HepG2 (cell line): ENCODE results near the gene WDR18. TPM values are rescaled to one million over a fixed set of nuclear protein-coding genes. Genes with fewer than 3 reads are reported as not detected.
A peak's percentile ranks its signal among the peaks of the same experiment; 100 is the strongest.

Experiments
- HOXA5 ChIP-seq: sonication (generic); formaldehyde crosslinking; IDR thresholded peaks from 2 replicates; pipeline ENCODE4 v1.4.0; 2020; ENCODE audit warnings: missing genetic modification reagents
- POLR2G ChIP-seq: fragments of 200-400 bp; formaldehyde crosslinking; IDR thresholded peaks from 2 replicates; pipeline ENCODE4 v1.6.1; 2018; ENCODE audit warnings: mild to moderate bottlenecking, low read depth, low read length, moderate library complexity
- RAD51 ChIP-seq: fragments of 450-650 bp; IDR thresholded peaks from 2 replicates; pipeline ENCODE4 v1.6.1; 2016; ENCODE audit warnings: borderline replicate concordance
- RNF2 ChIP-seq: fragments of 450-650 bp; conservative IDR thresholded peaks from 2 replicates; pipeline ENCODE4 v1.6.1; 2016; ENCODE audit warnings: low read depth
- ZNF33A ChIP-seq: sonication (generic); formaldehyde crosslinking; IDR thresholded peaks from 2 replicates; pipeline ENCODE4 v1.5.1; 2020; ENCODE audit warnings: missing genetic modification reagents, mild to moderate bottlenecking, moderate library complexity, borderline replicate concordance
- ZNF367 ChIP-seq: sonication (generic); formaldehyde crosslinking; IDR thresholded peaks from 2 replicates; pipeline ENCODE4 v1.4.0; 2020; ENCODE audit warnings: missing genetic modification reagents, borderline replicate concordance
- polyA plus RNA-seq, 8 experiments: library from polyadenylated mRNA; depleted of rRNA in 3 of 8; stranded (reverse) in 7 of 8; unstranded in 1 of 8; fragments of >200 nt; fragmentation: Illumina TruSeq in 4 of 8; extraction: Trizol in 4 of 8; gene quantifications; 2 replicates each; pipeline versions ENCODE4 v1.2.1 to v1.2.3, GENCODE V29; 2011 to 2016; ENCODE audit warnings: low read depth in 4 of 8, missing spikeins in 1 of 8, mixed read lengths in 1 of 8; ENCODE audit not compliant: insufficient read depth in 1 of 8
- total RNA-seq, 5 experiments: library from RNA; depleted of rRNA; stranded (reverse); fragments of >200 nt; fragmentation: Illumina TruSeq; extraction: Trizol; gene quantifications; 2 replicates each; pipeline ENCODE4 v1.2.3, GENCODE V29; 2016; ENCODE audit warnings: low read depth in 1 of 5
- TF ChIP-seq, protein P1 (sequence below): sonication (generic); formaldehyde crosslinking; IDR thresholded peaks from 2 replicates; pipeline ENCODE4 v1.4.0; 2020; ENCODE audit warnings: missing genetic modification reagents, mild to moderate bottlenecking, borderline replicate concordance
- TF ChIP-seq, protein P2 (sequence below): IDR thresholded peaks from 2 replicates; pipeline ENCODE4 v1.6.1; 2016; ENCODE audit warnings: low read depth, control low read depth
- TF ChIP-seq, protein P3 (sequence below), 2 experiments: sonication (generic) in 1 of 2; formaldehyde crosslinking in 1 of 2; IDR thresholded peaks; 2 replicates each; pipeline versions ENCODE4 v1.4.0 to v1.6.1; 2016 to 2020; ENCODE audit warnings: borderline replicate concordance in 1 of 2, low read depth in 1 of 2, mild to moderate bottlenecking in 1 of 2, missing genetic modification reagents in 1 of 2
- TF ChIP-seq, protein P4 (sequence below): sonication (generic); formaldehyde crosslinking; IDR thresholded peaks from 2 replicates; pipeline ENCODE4 v1.4.0; 2020; ENCODE audit warnings: mild to moderate bottlenecking, missing genetic modification reagents
- TF ChIP-seq, protein P5 (sequence below): sonication (generic); formaldehyde crosslinking; conservative IDR thresholded peaks from 2 replicates; pipeline ENCODE4 v1.4.0; 2020; ENCODE audit warnings: missing genetic modification reagents
- TF ChIP-seq, protein P6 (sequence below): sonication (generic); formaldehyde crosslinking; IDR thresholded peaks from 2 replicates; pipeline ENCODE4 v1.4.0; 2020; ENCODE audit warnings: missing genetic modification reagents; ENCODE audit errors: not compliant biosample characterization
- TF ChIP-seq, protein P7 (sequence below): sonication (generic); formaldehyde crosslinking; IDR thresholded peaks from 2 replicates; pipeline ENCODE4 v1.5.0; 2020; ENCODE audit warnings: mild to moderate bottlenecking, missing genetic modification reagents
- TF ChIP-seq, protein P8 (sequence below): sonication (generic); formaldehyde crosslinking; IDR thresholded peaks from 2 replicates; pipeline ENCODE4 v1.4.0; 2020; ENCODE audit warnings: missing genetic modification reagents, low read depth, mild to moderate bottlenecking, borderline replicate concordance

WDR18 gene
- total and polyA plus RNA-seq, 2 of the 13 experiments (the other 11 are each of a cell fraction or from before 2014, with no cell fraction given) = 36.4 to 47.6 TPM

DNA sequence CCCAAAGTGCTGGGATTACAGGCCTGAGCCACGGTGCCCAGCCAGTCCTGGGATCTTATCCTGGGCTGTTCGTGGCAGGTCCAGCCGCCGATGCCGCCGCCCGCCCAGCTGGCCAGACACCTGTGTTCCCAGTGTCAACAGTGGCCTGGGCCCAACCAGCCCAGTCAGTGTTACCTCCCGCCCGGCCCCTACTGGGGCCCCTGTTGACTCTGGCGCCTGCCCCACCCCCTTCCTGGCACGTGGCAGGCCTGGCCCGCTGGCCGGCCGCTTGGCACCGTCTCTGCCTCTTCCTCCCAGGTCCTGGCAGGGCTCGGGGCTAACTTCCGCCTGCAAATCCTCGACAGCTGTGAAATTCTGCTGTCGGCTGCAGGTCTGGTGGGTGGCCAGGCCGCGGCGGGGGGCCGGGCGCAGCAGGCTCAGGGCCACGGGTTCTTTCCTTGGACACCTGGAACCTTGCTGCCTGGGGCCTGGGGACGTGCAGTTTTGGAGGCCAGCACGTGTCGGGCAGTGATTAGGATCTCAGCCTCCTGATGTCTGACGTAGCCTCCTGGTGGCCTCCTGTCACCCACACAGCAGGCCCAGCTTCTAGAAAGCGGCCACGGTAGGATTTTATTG is 49.2 kb upstream of the WDR18 start (continued):
- TF ChIP-seq POLR2G (no peak; the same call in 1 of the 2 replicates), ZNF33A (no peak), ZNF367 (CRISPR knock-in tag) (0 out of 2 replicates have a peak, but pooled peaks have one; percentile 67), HOXA5 (CRISPR knock-in tag) (peak; percentile 89), RAD51 (no peak), RNF2 (peak; percentile 82)
- TF ChIP-seq, protein P1, sequence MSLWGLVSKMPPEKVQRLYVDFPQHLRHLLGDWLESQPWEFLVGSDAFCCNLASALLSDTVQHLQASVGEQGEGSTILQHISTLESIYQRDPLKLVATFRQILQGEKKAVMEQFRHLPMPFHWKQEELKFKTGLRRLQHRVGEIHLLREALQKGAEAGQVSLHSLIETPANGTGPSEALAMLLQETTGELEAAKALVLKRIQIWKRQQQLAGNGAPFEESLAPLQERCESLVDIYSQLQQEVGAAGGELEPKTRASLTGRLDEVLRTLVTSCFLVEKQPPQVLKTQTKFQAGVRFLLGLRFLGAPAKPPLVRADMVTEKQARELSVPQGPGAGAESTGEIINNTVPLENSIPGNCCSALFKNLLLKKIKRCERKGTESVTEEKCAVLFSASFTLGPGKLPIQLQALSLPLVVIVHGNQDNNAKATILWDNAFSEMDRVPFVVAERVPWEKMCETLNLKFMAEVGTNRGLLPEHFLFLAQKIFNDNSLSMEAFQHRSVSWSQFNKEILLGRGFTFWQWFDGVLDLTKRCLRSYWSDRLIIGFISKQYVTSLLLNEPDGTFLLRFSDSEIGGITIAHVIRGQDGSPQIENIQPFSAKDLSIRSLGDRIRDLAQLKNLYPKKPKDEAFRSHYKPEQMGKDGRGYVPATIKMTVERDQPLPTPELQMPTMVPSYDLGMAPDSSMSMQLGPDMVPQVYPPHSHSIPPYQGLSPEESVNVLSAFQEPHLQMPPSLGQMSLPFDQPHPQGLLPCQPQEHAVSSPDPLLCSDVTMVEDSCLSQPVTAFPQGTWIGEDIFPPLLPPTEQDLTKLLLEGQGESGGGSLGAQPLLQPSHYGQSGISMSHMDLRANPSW = peak; percentile 72; the same call in 1 of the 2 replicates
- TF ChIP-seq, protein P2, sequence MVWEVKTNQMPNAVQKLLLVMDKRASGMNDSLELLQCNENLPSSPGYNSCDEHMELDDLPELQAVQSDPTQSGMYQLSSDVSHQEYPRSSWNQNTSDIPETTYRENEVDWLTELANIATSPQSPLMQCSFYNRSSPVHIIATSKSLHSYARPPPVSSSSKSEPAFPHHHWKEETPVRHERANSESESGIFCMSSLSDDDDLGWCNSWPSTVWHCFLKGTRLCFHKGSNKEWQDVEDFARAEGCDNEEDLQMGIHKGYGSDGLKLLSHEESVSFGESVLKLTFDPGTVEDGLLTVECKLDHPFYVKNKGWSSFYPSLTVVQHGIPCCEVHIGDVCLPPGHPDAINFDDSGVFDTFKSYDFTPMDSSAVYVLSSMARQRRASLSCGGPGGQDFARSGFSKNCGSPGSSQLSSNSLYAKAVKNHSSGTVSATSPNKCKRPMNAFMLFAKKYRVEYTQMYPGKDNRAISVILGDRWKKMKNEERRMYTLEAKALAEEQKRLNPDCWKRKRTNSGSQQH (CRISPR knock-in tag) = peak; percentile 86; the same call in 1 of the 2 replicates
- TF ChIP-seq, protein P3, sequence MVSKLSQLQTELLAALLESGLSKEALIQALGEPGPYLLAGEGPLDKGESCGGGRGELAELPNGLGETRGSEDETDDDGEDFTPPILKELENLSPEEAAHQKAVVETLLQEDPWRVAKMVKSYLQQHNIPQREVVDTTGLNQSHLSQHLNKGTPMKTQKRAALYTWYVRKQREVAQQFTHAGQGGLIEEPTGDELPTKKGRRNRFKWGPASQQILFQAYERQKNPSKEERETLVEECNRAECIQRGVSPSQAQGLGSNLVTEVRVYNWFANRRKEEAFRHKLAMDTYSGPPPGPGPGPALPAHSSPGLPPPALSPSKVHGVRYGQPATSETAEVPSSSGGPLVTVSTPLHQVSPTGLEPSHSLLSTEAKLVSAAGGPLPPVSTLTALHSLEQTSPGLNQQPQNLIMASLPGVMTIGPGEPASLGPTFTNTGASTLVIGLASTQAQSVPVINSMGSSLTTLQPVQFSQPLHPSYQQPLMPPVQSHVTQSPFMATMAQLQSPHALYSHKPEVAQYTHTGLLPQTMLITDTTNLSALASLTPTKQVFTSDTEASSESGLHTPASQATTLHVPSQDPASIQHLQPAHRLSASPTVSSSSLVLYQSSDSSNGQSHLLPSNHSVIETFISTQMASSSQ (IDR thresholded peaks at IDR 0.05; ENCODE audit: low read depth) = no peak
- TF ChIP-seq, protein P3 (CRISPR knock-in tag; IDR thresholded peaks at IDR 0.05; ENCODE audit: borderline replicate concordance) = peak; percentile 77; the same call in 1 of the 2 replicates
- TF ChIP-seq, protein P4, sequence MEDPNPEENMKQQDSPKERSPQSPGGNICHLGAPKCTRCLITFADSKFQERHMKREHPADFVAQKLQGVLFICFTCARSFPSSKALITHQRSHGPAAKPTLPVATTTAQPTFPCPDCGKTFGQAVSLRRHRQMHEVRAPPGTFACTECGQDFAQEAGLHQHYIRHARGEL = no peak
- TF ChIP-seq, protein P5, sequence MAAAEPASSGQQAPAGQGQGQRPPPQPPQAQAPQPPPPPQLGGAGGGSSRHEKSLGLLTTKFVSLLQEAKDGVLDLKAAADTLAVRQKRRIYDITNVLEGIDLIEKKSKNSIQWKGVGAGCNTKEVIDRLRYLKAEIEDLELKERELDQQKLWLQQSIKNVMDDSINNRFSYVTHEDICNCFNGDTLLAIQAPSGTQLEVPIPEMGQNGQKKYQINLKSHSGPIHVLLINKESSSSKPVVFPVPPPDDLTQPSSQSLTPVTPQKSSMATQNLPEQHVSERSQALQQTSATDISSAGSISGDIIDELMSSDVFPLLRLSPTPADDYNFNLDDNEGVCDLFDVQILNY (CRISPR knock-in tag) = no peak
- TF ChIP-seq, protein P6, sequence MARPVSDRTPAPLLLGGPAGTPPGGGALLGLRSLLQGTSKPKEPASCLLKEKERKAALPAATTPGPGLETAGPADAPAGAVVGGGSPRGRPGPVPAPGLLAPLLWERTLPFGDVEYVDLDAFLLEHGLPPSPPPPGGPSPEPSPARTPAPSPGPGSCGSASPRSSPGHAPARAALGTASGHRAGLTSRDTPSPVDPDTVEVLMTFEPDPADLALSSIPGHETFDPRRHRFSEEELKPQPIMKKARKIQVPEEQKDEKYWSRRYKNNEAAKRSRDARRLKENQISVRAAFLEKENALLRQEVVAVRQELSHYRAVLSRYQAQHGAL (CRISPR knock-in tag) = no peak
- TF ChIP-seq, protein P7, sequence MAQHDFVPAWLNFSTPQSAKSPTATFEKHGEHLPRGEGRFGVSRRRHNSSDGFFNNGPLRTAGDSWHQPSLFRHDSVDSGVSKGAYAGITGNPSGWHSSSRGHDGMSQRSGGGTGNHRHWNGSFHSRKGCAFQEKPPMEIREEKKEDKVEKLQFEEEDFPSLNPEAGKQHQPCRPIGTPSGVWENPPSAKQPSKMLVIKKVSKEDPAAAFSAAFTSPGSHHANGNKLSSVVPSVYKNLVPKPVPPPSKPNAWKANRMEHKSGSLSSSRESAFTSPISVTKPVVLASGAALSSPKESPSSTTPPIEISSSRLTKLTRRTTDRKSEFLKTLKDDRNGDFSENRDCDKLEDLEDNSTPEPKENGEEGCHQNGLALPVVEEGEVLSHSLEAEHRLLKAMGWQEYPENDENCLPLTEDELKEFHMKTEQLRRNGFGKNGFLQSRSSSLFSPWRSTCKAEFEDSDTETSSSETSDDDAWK (CRISPR knock-in tag) = no peak
- TF ChIP-seq, protein P8, sequence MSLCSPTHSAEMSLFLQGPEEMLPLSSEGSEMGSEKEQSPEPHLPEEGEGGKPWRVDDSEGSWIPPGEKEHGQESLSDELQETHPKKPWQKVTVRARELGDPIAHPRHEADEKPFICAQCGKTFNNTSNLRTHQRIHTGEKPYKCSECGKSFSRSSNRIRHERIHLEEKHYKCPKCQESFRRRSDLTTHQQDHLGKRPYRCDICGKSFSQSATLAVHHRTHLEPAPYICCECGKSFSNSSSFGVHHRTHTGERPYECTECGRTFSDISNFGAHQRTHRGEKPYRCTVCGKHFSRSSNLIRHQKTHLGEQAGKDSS = peak; percentile 75; the same call in 1 of the 2 replicates
